Endothelial cell of umbilical vein (primary cell): ENCODE results near the gene MYO16. TPM values are rescaled to one million over a fixed set of nuclear protein-coding genes. Genes with fewer than 3 reads are reported as not detected.

Experiments
- BruUV-seq: library from RNA; stranded (reverse); fragments of 400-500 nt; replicated peaks from 2 replicates; lab custom pipeline; 2021; lab: Mats Ljungman, UMichigan
- CTCF ChIA-PET: fragments of 300-600, 350-600 bp; sonication (Branson Sonifier 250); formaldehyde crosslinking; loops from one replicate; lab custom pipeline; 2021; ENCODE audit warnings: antibody characterized with exemption, inconsistent platforms; lab: Charles Lee
- POLR2A ChIA-PET: fragments of 300-600, 350-600 bp; sonication (Branson Sonifier 250); formaldehyde crosslinking; loops from one replicate; lab custom pipeline; 2021; ENCODE audit warnings: antibody characterized with exemption, inconsistent platforms; lab: Charles Lee
- DNase-seq: peaks from one replicate; pipeline ENCODE4 v3.0.0-alpha.2; 2011; ENCODE audit warnings: low read depth, low spot score
- FAIRE-seq: peaks from 2 replicates; lab custom pipeline; 2011; peaks lifted over from hg19 to GRCh38; lab: Jason Lieb, UNC
- H2AFZ ChIP-seq: 2 replicates; pipeline ENCODE4 v1.6.0; 2012; ENCODE audit warnings: low read depth, low read length, control low read depth, inconsistent platforms
- H3K27ac ChIP-seq: 2 replicates; pipeline ENCODE4 v1.5.1; 2011; ENCODE audit warnings: low read depth, mild to moderate bottlenecking, control low read depth, low read length, moderate library complexity; ENCODE audit not compliant: insufficient read depth
- H3K27me3 ChIP-seq, 2 experiments: 2 replicates each; pipeline versions ENCODE4 v1.6.0 to v1.6.1; 2011; ENCODE audit warnings: low read length in 2 of 2, mixed read lengths in 1 of 2; ENCODE audit not compliant: control insufficient read depth in 2 of 2, insufficient read depth in 2 of 2
- H3K36me3 ChIP-seq, 2 experiments: 2 replicates in 1 of 2; 3 replicates in 1 of 2; pipeline ENCODE4 v1.5.1; 2011; ENCODE audit warnings: low read length in 2 of 2, mild to moderate bottlenecking in 1 of 2, moderate library complexity in 1 of 2; ENCODE audit not compliant: control insufficient read depth in 2 of 2, insufficient read depth in 2 of 2; ENCODE audit errors: extremely low read depth in 1 of 2
- H3K4me1 ChIP-seq: 3 replicates; pipeline ENCODE4 v1.5.1; 2011; ENCODE audit warnings: mild to moderate bottlenecking, low read length; ENCODE audit not compliant: control insufficient read depth, insufficient read depth; ENCODE audit errors: extremely low read depth
- H3K4me2 ChIP-seq: 2 replicates; pipeline ENCODE4 v1.6.1; 2011; ENCODE audit warnings: low read length, control low read depth, mixed read lengths; ENCODE audit not compliant: insufficient read depth
- H3K4me3 ChIP-seq, 3 experiments: fragments of 200-600 bp in 1 of 3; sonication (generic), shearing (Covaris generic) in 1 of 3; replicated peaks in 1 of 3; 2 replicates each; pipeline ENCODE4 v1.5.1; 2011 to 2016; ENCODE audit warnings: control low read depth in 3 of 3, low read length in 3 of 3, mild to moderate bottlenecking in 2 of 3, inconsistent platforms in 1 of 3, low read depth in 1 of 3, moderate library complexity in 1 of 3; ENCODE audit not compliant: insufficient read depth in 1 of 3
- H3K79me2 ChIP-seq: 2 replicates; pipeline ENCODE4 v1.6.0; 2012; ENCODE audit warnings: low read length, inconsistent platforms; ENCODE audit not compliant: control insufficient read depth, insufficient read depth
- H3K9ac ChIP-seq: replicated peaks from 2 replicates; pipeline ENCODE3; 2011; ENCODE audit warnings: low read length, control low read depth; ENCODE audit not compliant: insufficient read depth; ENCODE audit errors: extremely low read depth
- H3K9me1 ChIP-seq: replicated peaks from 3 replicates; pipeline ENCODE4 v1.6.0; 2011; ENCODE audit warnings: mild to moderate bottlenecking, low read length; ENCODE audit not compliant: control insufficient read depth, insufficient read depth; ENCODE audit errors: extremely low read depth
- H3K9me3 ChIP-seq: replicated peaks from 2 replicates; pipeline ENCODE4 v1.5.1; 2012; ENCODE audit warnings: low read length, inconsistent platforms; ENCODE audit not compliant: control insufficient read depth, insufficient read depth
- H4K20me1 ChIP-seq: replicated peaks from 2 replicates; pipeline ENCODE3; 2011; ENCODE audit warnings: mild to moderate bottlenecking, low read length; ENCODE audit not compliant: control insufficient read depth, insufficient read depth; ENCODE audit errors: extremely low read depth
- EZH2 ChIP-seq: IDR thresholded peaks from 2 replicates; pipeline ENCODE4 v1.6.1; 2012; ENCODE audit warnings: borderline replicate concordance, low read depth, mild to moderate bottlenecking, moderate library complexity, low read length, inconsistent platforms; ENCODE audit not compliant: severe bottlenecking
- FOS ChIP-seq: IDR thresholded peaks from 2 replicates; pipeline ENCODE4 v1.6.1; 2011; ENCODE audit warnings: mild to moderate bottlenecking, low read length, moderate library complexity, borderline replicate concordance; ENCODE audit not compliant: insufficient read depth
- GATA2 ChIP-seq: IDR thresholded peaks from 2 replicates; pipeline ENCODE4 v1.7.0; 2011; ENCODE audit warnings: low read depth, mild to moderate bottlenecking, moderate library complexity, mixed read lengths, low read length; ENCODE audit not compliant: insufficient read length, insufficient read depth
- JUN ChIP-seq: IDR thresholded peaks from 2 replicates; pipeline ENCODE4 v1.6.1; 2011; ENCODE audit warnings: borderline replicate concordance, low read depth; ENCODE audit not compliant: insufficient read length, insufficient read depth
- MYC ChIP-seq: IDR thresholded peaks from one replicate; pipeline ENCODE4 v1.6.1; 2011; ENCODE audit warnings: mild to moderate bottlenecking, low read depth, low read length
- POLR2A ChIP-seq: IDR thresholded peaks from 2 replicates; pipeline ENCODE4 v1.6.1; 2012; ENCODE audit warnings: low read depth, mild to moderate bottlenecking, control low read depth, low read length
- POLR2AphosphoS5 ChIP-seq: IDR thresholded peaks from 2 replicates; pipeline ENCODE4 v1.6.1; 2012; ENCODE audit warnings: low read depth, mild to moderate bottlenecking, control low read depth, low read length, moderate library complexity; ENCODE audit not compliant: insufficient read depth
- dilution Hi-C: fragments of 300-500 bp; cut with MboI; formaldehyde crosslinking; loops from one replicate; pipeline ENCODE4 v1.15.0; 2019; ENCODE audit warnings: low sequenced_read_pairs; ENCODE audit not compliant: extremely low pct_ligation_motif_present
- intact Hi-C: fragments of 100-400 bp; cut with micrococcal nuclease; formaldehyde crosslinking; loops from one replicate; pipeline ENCODE4 v1.10.0; 2022
- polyA plus RNA-seq, 4 experiments: library from polyadenylated mRNA; depleted of rRNA in 3 of 4; stranded (reverse) in 3 of 4; unstranded in 1 of 4; fragments of >200 nt; gene quantifications; 2 replicates each; pipeline versions ENCODE4 v1.2.1 to v1.2.3, GENCODE V29; 2011 to 2012; ENCODE audit warnings: missing spikeins in 1 of 4
- total RNA-seq: library from RNA; stranded (reverse); gene quantifications from 2 replicates; pipeline ENCODE4 v1.2.3, GENCODE V29; 2021
- TF ChIP-seq, protein P1 (sequence below): IDR thresholded peaks from 2 replicates; pipeline ENCODE4 v1.6.1; 2011; ENCODE audit not compliant: insufficient read depth, insufficient read length
- TF ChIP-seq, protein P2 (sequence below), 2 donors: IDR thresholded peaks; 1 replicate in 1 of 2; 2 replicates in 1 of 2; pipeline ENCODE4 v1.5.1; 2011; ENCODE audit warnings: low read length in 2 of 2, mild to moderate bottlenecking in 2 of 2, moderate library complexity in 2 of 2, control low read depth in 1 of 2, inconsistent platforms in 1 of 2, low read depth in 1 of 2; ENCODE audit not compliant: insufficient read depth in 1 of 2; ENCODE audit errors: extremely low read depth in 1 of 2

MYO16 gene
- total and polyA plus RNA-seq, 2 donors (not counting 3 experiments of a cell fraction or from before 2014, with no cell fraction given), result 0.03 to 0.04 TPM

DNA sequence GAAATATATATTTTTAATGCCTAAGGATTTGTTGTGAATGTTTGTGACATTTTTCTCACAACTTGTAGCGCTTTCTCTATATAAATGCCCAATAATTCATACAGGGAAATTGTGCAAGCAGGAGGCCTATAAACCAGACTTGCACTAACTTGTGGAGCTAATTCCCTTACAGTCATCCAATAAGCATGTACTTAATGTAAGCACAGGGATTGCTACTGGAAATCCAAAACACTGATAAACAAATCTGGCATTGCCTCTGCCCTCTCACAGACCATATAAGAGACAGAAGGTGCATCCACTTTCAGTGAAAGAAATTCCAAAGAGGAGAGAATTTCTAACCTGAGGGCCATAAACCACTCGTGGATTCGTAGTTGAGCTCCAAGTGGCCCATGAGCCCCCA lies 518.8 kb downstream of the MYO16 start:
- DNase-seq (no peak), FAIRE-seq (no peak)
- H3K79me2 ChIP-seq, result no peaks in the 10 kb centered on the region
- dilution Hi-C loops, result no loop called here
- intact Hi-C loops, result loop anchor here (10.0 kb wide), 2 partner anchors 337 to 517 kb away; no protein-coding TSS in a partner anchor
- peaks cover 22% of the 10 kb centered on the region for H3K4me1 ChIP-seq
- H3K9me3 ChIP-seq, result no peaks in the 10 kb centered on the region
- no peaks in the 10 kb centered on the region for H4K20me1 ChIP-seq
- POLR2A ChIA-PET, result no interaction called here
- H3K9me1 ChIP-seq, result no peaks in the 10 kb centered on the region
- no peak overlapping the region for H3K9ac ChIP-seq
- peaks cover 0 to 2% of the 10 kb centered on the region in 2 experiments for H3K27me3 ChIP-seq
- CTCF ChIA-PET, result interaction anchor here (0.7 to 1.9 kb wide), 4 partner anchors 103 to 968 kb away, joined by 3 to 6 read pairs (median 3); no protein-coding TSS in a partner anchor
- H3K27ac ChIP-seq, result no peak overlapping the region
- H2AFZ ChIP-seq, result no peak overlapping the region
- no peak for TF ChIP-seq GATA2
- TF ChIP-seq, protein P1, sequence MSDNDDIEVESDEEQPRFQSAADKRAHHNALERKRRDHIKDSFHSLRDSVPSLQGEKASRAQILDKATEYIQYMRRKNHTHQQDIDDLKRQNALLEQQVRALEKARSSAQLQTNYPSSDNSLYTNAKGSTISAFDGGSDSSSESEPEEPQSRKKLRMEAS, result no peak
- no peak for TF ChIP-seq FOS
- TF ChIP-seq, protein P2, sequence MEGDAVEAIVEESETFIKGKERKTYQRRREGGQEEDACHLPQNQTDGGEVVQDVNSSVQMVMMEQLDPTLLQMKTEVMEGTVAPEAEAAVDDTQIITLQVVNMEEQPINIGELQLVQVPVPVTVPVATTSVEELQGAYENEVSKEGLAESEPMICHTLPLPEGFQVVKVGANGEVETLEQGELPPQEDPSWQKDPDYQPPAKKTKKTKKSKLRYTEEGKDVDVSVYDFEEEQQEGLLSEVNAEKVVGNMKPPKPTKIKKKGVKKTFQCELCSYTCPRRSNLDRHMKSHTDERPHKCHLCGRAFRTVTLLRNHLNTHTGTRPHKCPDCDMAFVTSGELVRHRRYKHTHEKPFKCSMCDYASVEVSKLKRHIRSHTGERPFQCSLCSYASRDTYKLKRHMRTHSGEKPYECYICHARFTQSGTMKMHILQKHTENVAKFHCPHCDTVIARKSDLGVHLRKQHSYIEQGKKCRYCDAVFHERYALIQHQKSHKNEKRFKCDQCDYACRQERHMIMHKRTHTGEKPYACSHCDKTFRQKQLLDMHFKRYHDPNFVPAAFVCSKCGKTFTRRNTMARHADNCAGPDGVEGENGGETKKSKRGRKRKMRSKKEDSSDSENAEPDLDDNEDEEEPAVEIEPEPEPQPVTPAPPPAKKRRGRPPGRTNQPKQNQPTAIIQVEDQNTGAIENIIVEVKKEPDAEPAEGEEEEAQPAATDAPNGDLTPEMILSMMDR (IDR thresholded peaks at IDR 0.05; ENCODE audit: extremely low read depth in 1 of 2, insufficient read depth in 1 of 2, low read depth in 1 of 2, low read length in 2 of 2), result no peak
- no peak for TF ChIP-seq MYC
- TF ChIP-seq JUN, result no peak
- no peak for TF ChIP-seq POLR2AphosphoS5
- no peak for TF ChIP-seq POLR2A
- no peak for TF ChIP-seq EZH2
- H3K4me2 ChIP-seq, result no peak overlapping the region
- H3K36me3 ChIP-seq, result no peaks in the 10 kb centered on the region
- no peak overlapping the region for H3K4me3 ChIP-seq
- no TSS peak for BruUV-seq
